Measurements from ENCODE around the gene CACNA1H.
"Not testable (repeated sequence)": the region's sequence is repeated elsewhere in the genome, so short reads cannot be mapped to it uniquely, and the experiment has no call there.

Gene CACNA1H

GRCh38 chr16:1256874-1257322 lies 104.0 kb downstream of the CACNA1H start:
- no peak for DNase-seq

- no peak for DNase-seq
Measured at GRCh38 chr16:1257561-1258224, 104.8 kb downstream of the CACNA1H start.

- DNase-seq, result no peak
Measured at GRCh38 chr16:1258225-1258600, 105.3 kb downstream of the CACNA1H start.

- DNase-seq, result no peak
Measured at GRCh38 chr16:1258906-1259759, 106.2 kb downstream of the CACNA1H start.

GRCh38 chr16:1259760-1260068 lies 106.8 kb downstream of the CACNA1H start:
- no peak for DNase-seq

GRCh38 chr16:1260101-1260680 lies 107.3 kb downstream of the CACNA1H start:
- no peak for DNase-seq

- DNase-seq, result no peak
Measured at GRCh38 chr16:1261131-1261892, 108.4 kb downstream of the CACNA1H start.

GRCh38 chr16:1262210-1262845 lies 109.4 kb downstream of the CACNA1H start:
- no peak for DNase-seq

- no peak for DNase-seq
Measured at GRCh38 chr16:1262846-1263221, 109.9 kb downstream of the CACNA1H start.

GRCh38 chr16:1263591-1264344 lies 110.9 kb downstream of the CACNA1H start:
- no peak for DNase-seq

- DNase-seq, result no peak
Measured at GRCh38 chr16:1264345-1265089, 111.6 kb downstream of the CACNA1H start.

GRCh38 chr16:1265090-1265630 lies 112.3 kb downstream of the CACNA1H start:
- DNase-seq, result no peak

GRCh38 chr16:1265826-1266225 lies 112.9 kb downstream of the CACNA1H start:
- no peak for DNase-seq

- DNase-seq, result not testable (repeated sequence)
Measured at GRCh38 chr16:1269418-1269817, 116.5 kb downstream of the CACNA1H start.

GRCh38 chr16:1271380-1271723 lies 118.4 kb downstream of the CACNA1H start:
- no peak for DNase-seq

Data from stimulated activated CD4-positive, alpha-beta T cell treated with anti-CD3 and anti-CD28 coated beads, Interleukin-1b, Interleukin-23, amount 100 ng/mL, for 48 hours (primary cell).